Germinal center (tissue), 1 donor: ENCODE results near the gene CSF3.

ENCODE experiments used
- DNase-seq: peaks from one replicate; pipeline ENCODE4 v3.0.0; 2012; ENCODE audit warnings: mixed read lengths, low spot score

Gene CSF3

GRCh38 chr17:40062329-40063186 lies 47.3 kb downstream of the CSF3 start, which contains the start of gene THRA:
Gene THRA, plus strand, starts transcription at chr17:40062965. Its CDS starts 11,524 bp downstream, at chr17:40074489.
- DNase-seq, result peak; percentile 84

- peak; percentile 33 for DNase-seq
Observed at GRCh38 chr17:40063187-40063771, 48.0 kb downstream of the CSF3 start.

DNA sequence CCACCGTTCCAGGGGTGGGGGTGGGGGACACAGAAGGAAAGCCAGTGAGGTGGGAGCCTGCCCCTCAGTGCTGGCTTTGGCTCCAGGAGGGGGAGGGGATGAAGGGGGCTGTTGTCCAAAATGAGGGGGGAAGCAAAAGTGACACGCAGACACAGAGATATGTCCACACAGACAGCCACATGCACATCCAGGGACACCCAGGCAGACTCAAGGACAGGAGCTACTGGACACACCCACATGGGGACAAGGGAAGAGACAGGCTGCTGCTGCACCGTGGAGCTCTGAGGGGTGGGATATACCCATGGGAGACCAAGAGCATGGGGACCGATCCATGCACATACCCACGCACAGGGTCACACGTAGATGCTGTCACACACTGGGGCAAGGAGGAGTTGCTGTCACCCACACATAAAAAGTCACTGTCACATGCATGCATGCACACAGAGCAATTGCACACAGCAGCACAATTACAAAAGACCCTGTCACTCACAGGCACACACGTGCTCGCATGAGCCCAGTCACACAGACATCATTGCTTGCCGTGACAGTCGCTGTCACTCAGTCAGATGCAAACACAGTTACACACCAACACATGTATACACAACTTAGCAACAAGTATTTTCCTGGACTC lies 48.8 kb downstream of the CSF3 start:
- DNase-seq, result no peak

GRCh38 chr17:40064971-40065768 lies 49.9 kb downstream of the CSF3 start:
- no peak for DNase-seq

DNA sequence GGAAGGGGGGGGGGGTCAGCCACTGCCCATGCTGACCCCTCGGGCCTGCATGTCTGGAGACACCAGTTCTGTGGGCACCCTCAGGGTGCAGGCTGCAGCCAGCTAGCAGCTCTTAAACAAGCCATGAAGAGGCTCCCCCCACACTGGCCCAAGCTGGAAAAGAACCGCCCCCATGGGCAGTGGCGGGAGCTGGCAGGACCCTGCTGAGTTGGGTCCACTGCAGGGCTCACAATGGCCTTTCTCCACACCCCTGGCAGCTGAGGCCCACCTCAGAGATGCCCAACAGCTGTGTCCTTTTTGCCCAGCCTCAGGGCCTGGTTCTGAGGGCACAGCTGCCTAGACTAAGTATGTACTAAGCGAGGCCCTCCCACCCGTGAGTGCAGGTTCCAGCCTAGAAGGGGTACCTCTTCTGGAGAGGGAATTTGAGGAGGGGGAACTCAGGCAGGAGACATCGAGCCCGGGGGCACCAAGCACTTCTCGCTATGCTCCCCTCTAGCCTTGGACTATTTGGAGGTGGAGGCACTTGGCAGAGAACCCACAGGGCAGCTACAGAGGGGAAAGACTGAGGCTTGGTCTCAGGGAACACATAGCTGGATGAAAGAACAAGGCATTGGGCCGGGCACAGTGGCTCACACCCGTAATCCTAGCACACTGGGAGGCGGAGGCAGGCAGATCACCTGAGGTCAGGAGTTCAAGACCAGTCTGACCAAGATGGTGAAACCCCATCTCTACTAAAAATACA lies 50.7 kb downstream of the CSF3 start:
- no peak for DNase-seq
